Neural cell (in vitro differentiated cells): Measurements from ENCODE around the gene RNF20. TPM values are rescaled to one million over a fixed set of nuclear protein-coding genes. Genes with fewer than 3 reads are reported as not detected.
"Not testable (repeated sequence)": the region's sequence is repeated elsewhere in the genome, so short reads cannot be mapped to it uniquely, and the experiment has no call there.

Experiments
- H2AFZ ChIP-seq: fragments of 200-600, 300-800 bp; sonication (generic), shearing (Covaris generic); 2 replicates; pipeline ENCODE4 v1.6.0; 2014; ENCODE audit warnings: low read depth, mild to moderate bottlenecking, antibody characterized with exemption, low read length, moderate library complexity
- H3F3A ChIP-seq: fragments of 200-600 bp; shearing (Covaris generic); 2 replicates; pipeline ENCODE4 v1.6.1; 2016; ENCODE audit warnings: mild to moderate bottlenecking, moderate library complexity, mixed read lengths, antibody characterized with exemption, low read length; ENCODE audit not compliant: insufficient read depth, poor library complexity, severe bottlenecking
- H3K27ac ChIP-seq: fragments of 200-600, 300-800 bp; sonication (generic), shearing (Covaris generic); 2 replicates; pipeline ENCODE4 v1.5.1; 2014; ENCODE audit warnings: mild to moderate bottlenecking, low read length, moderate library complexity
- H3K27me3 ChIP-seq: fragments of 300-800, 200-600 bp; sonication (generic), shearing (Covaris generic); 2 replicates; pipeline ENCODE4 v1.6.0; 2014; ENCODE audit warnings: mild to moderate bottlenecking, low read depth, low read length, moderate library complexity; ENCODE audit not compliant: insufficient read depth
- H3K36me3 ChIP-seq: fragments of 300-800, 200-600 bp; sonication (generic), shearing (Covaris generic); 2 replicates; pipeline ENCODE4 v1.5.1; 2014; ENCODE audit warnings: mild to moderate bottlenecking, antibody characterized with exemption, low read length, moderate library complexity; ENCODE audit not compliant: insufficient read depth
- H3K4me2 ChIP-seq: fragments of 300-800, 200-600 bp; sonication (generic), shearing (Covaris generic); 2 replicates; pipeline ENCODE4 v1.6.0; 2014; ENCODE audit warnings: mild to moderate bottlenecking, low read length
- H3K4me3 ChIP-seq: fragments of 300-800, 200-600 bp; sonication (generic), shearing (Covaris generic); 2 replicates; pipeline ENCODE4 v1.5.1; 2014; ENCODE audit warnings: mild to moderate bottlenecking, low read length, moderate library complexity
- H3K79me2 ChIP-seq: fragments of 200-600 bp; shearing (Covaris generic); replicated peaks from 2 replicates; pipeline ENCODE4 v1.6.0; 2014; ENCODE audit warnings: mild to moderate bottlenecking, low read length, moderate library complexity; ENCODE audit not compliant: insufficient read depth
- H3K9ac ChIP-seq: fragments of 300-800, 200-600 bp; sonication (generic), shearing (Covaris generic); 2 replicates; pipeline ENCODE4 v1.6.1; 2016; ENCODE audit warnings: mild to moderate bottlenecking, low read length, mixed read lengths
- H3K9me2 ChIP-seq: fragments of 200-600 bp; shearing (Covaris generic); 2 replicates; pipeline ENCODE4 v1.6.1; 2016; ENCODE audit warnings: mild to moderate bottlenecking, low read length, mixed read lengths; ENCODE audit not compliant: insufficient read depth
- H3K9me3 ChIP-seq: fragments of 200-600, 300-800 bp; sonication (generic), shearing (Covaris generic); 2 replicates; pipeline ENCODE4 v1.6.1; 2016; ENCODE audit warnings: mild to moderate bottlenecking, mixed run types, low read length, moderate library complexity, mixed read lengths
- H4K20me1 ChIP-seq: fragments of 200-600 bp; shearing (Covaris generic); 2 replicates; pipeline ENCODE4 v1.6.1; 2016; ENCODE audit warnings: mild to moderate bottlenecking, mixed run types; ENCODE audit not compliant: insufficient read depth
- EP300 ChIP-seq: fragments of 450-650 bp; conservative IDR thresholded peaks from 2 replicates; pipeline ENCODE4 v1.6.1; 2014; ENCODE audit warnings: antibody characterized with exemption, mild to moderate bottlenecking, moderate library complexity; ENCODE audit not compliant: poor library complexity, severe bottlenecking
- EZH2 ChIP-seq: fragments of 200-600, 300-800 bp; shearing (Covaris generic), sonication (generic); IDR thresholded peaks from 2 replicates; pipeline ENCODE4 v1.6.1; 2014; ENCODE audit warnings: antibody characterized with exemption, low read length, borderline replicate concordance, mild to moderate bottlenecking; ENCODE audit not compliant: insufficient read depth, poor library complexity, severe bottlenecking
- MXI1 ChIP-seq: fragments of 450-650 bp; conservative IDR thresholded peaks from 2 replicates; pipeline ENCODE4 v1.6.1; 2014; ENCODE audit warnings: antibody characterized with exemption, mild to moderate bottlenecking; ENCODE audit not compliant: poor library complexity, severe bottlenecking
- POLR2AphosphoS5 ChIP-seq: IDR thresholded peaks from 2 replicates; pipeline ENCODE4 v1.6.1; 2012
- SMC3 ChIP-seq: fragments of 450-650 bp; conservative IDR thresholded peaks from 2 replicates; pipeline ENCODE4 v1.6.1; 2014; ENCODE audit warnings: antibody characterized with exemption, mild to moderate bottlenecking, moderate library complexity; ENCODE audit not compliant: poor library complexity
- TAF1 ChIP-seq: IDR thresholded peaks from 2 replicates; pipeline ENCODE4 v1.6.1; 2012; ENCODE audit warnings: low read depth
- polyA plus RNA-seq: library from polyadenylated mRNA; depleted of rRNA; stranded (reverse); fragments of >200 nt; gene quantifications from 2 replicates; pipeline ENCODE4 v1.2.3, GENCODE V29; 2014
- TF ChIP-seq, protein P1 (sequence below): fragments of 450-650 bp; IDR thresholded peaks from 2 replicates; pipeline ENCODE4 v1.5.1; 2014; ENCODE audit warnings: antibody characterized with exemption, mild to moderate bottlenecking, moderate library complexity; ENCODE audit not compliant: poor library complexity, severe bottlenecking
- TF ChIP-seq, protein P2 (sequence below): IDR thresholded peaks from 2 replicates; pipeline ENCODE4 v1.6.1; 2012; ENCODE audit warnings: borderline replicate concordance

The RNF20 gene
- polyA plus RNA-seq, 1 donor from 2014 or later, result 32.1 TPM

DNA sequence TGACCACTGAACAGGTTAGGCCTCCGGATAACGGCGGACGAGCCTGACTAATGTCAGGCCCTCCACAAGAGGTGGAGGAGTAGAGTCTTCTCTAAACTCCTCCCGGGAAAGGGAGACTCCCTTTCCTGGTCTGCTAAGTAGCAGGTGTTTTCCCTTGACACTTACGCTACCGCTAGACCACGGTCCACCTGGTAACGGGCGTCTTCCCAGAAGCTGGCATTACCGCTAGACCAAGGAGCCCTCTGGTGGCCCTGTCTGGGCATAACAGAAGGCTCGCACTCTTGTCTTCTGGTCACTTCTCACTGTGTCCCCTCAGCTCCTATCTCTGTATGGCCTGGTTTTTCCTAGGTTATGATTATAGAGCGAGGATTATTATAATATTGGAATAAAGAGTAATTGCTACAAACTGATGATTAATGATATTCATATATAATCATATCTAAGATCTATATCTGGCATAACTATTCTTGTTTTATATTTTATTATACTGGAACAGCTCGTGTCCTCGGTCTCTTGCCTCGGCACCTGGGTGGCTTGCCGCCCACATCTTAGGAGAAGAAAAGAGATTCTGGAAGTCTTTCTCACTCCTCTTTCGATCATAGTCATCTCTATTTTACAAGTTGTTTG is 15.9 kb downstream of the RNF20 start:
- not testable (repeated sequence) for H3K9ac ChIP-seq, H2AFZ ChIP-seq, H3K4me2 ChIP-seq, H3K27ac ChIP-seq, H3K9me2 ChIP-seq, H4K20me1 ChIP-seq, H3K27me3 ChIP-seq, H3F3A ChIP-seq, H3K4me3 ChIP-seq, H3K9me3 ChIP-seq, H3K79me2 ChIP-seq
- TF ChIP-seq, protein P1, sequence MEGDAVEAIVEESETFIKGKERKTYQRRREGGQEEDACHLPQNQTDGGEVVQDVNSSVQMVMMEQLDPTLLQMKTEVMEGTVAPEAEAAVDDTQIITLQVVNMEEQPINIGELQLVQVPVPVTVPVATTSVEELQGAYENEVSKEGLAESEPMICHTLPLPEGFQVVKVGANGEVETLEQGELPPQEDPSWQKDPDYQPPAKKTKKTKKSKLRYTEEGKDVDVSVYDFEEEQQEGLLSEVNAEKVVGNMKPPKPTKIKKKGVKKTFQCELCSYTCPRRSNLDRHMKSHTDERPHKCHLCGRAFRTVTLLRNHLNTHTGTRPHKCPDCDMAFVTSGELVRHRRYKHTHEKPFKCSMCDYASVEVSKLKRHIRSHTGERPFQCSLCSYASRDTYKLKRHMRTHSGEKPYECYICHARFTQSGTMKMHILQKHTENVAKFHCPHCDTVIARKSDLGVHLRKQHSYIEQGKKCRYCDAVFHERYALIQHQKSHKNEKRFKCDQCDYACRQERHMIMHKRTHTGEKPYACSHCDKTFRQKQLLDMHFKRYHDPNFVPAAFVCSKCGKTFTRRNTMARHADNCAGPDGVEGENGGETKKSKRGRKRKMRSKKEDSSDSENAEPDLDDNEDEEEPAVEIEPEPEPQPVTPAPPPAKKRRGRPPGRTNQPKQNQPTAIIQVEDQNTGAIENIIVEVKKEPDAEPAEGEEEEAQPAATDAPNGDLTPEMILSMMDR, result peak; percentile 33
- peaks cover 19% of the 10 kb centered on the region for H3K36me3 ChIP-seq

DNA sequence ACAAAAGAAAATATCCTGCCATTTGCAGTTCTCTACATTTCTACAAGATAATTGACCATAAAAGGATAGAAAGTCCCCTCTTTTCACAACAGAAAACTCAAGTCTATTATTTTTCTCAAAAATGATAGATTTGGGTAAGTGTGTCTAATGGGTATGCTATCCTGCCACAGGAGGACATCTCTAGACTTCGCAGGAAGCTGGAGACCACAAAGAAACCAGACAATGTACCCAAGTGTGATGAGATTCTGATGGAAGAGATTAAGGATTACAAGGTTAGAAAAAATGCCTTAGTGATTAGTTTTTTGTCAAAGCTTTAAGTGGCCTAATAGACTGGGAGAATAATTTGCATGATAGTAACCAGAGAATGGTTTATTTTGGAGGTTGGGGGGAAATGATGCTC is 28.1 kb downstream of the RNF20 start:
- TF ChIP-seq EZH2 (no peak), POLR2AphosphoS5 (no peak), TAF1 (no peak), MXI1 (no peak), EP300 (no peak), SMC3 (no peak)
- TF ChIP-seq, protein P2, sequence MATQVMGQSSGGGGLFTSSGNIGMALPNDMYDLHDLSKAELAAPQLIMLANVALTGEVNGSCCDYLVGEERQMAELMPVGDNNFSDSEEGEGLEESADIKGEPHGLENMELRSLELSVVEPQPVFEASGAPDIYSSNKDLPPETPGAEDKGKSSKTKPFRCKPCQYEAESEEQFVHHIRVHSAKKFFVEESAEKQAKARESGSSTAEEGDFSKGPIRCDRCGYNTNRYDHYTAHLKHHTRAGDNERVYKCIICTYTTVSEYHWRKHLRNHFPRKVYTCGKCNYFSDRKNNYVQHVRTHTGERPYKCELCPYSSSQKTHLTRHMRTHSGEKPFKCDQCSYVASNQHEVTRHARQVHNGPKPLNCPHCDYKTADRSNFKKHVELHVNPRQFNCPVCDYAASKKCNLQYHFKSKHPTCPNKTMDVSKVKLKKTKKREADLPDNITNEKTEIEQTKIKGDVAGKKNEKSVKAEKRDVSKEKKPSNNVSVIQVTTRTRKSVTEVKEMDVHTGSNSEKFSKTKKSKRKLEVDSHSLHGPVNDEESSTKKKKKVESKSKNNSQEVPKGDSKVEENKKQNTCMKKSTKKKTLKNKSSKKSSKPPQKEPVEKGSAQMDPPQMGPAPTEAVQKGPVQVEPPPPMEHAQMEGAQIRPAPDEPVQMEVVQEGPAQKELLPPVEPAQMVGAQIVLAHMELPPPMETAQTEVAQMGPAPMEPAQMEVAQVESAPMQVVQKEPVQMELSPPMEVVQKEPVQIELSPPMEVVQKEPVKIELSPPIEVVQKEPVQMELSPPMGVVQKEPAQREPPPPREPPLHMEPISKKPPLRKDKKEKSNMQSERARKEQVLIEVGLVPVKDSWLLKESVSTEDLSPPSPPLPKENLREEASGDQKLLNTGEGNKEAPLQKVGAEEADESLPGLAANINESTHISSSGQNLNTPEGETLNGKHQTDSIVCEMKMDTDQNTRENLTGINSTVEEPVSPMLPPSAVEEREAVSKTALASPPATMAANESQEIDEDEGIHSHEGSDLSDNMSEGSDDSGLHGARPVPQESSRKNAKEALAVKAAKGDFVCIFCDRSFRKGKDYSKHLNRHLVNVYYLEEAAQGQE, result no peak
- TF ChIP-seq, protein P1, result no peak
- H3K9me3 ChIP-seq, result no peaks in the 10 kb centered on the region
- no peak overlapping the region for H2AFZ ChIP-seq
- H3K9ac ChIP-seq, result no peak overlapping the region
- no peaks in the 10 kb centered on the region for H4K20me1 ChIP-seq
- H3K27me3 ChIP-seq, result no peaks in the 10 kb centered on the region
- no peaks in the 10 kb centered on the region for H3F3A ChIP-seq
- H3K36me3 ChIP-seq, result peaks cover 19% of the 10 kb centered on the region
- H3K27ac ChIP-seq, result no peak overlapping the region
- H3K4me3 ChIP-seq, result no peak overlapping the region
- H3K79me2 ChIP-seq, result no peaks in the 10 kb centered on the region
- no peaks in the 10 kb centered on the region for H3K9me2 ChIP-seq
- no peak overlapping the region for H3K4me2 ChIP-seq
